Ascending aorta (tissue), 2 donors: ENCODE data around the gene ZC3HAV1. TPM values are rescaled to one million over a fixed set of nuclear protein-coding genes. Genes with fewer than 3 reads are reported as not detected.
A peak's percentile ranks its signal among the peaks of the same experiment; 100 is the strongest.

Experiments used
- DNase-seq, 2 donors: peaks; one replicate each; pipeline ENCODE4 v3.0.0-alpha.2; 2019; ENCODE audit warnings: low spot score in 2 of 2
- H3K27ac ChIP-seq, 2 donors: fragments of 200-600 bp; sonication (generic); one replicate each; pipeline ENCODE4 v1.5.1; 2016 to 2017; ENCODE audit warnings: mild to moderate bottlenecking in 1 of 2
- H3K27me3 ChIP-seq: fragments of 200-600 bp; sonication (generic); one replicate; pipeline ENCODE4 v1.5.1; 2017
- H3K36me3 ChIP-seq, 2 donors: fragments of 200-600 bp; sonication (generic); one replicate each; pipeline ENCODE4 v1.5.1; 2016
- H3K4me1 ChIP-seq, 2 donors: fragments of 200-600 bp; sonication (generic); one replicate each; pipeline ENCODE4 v1.5.1; 2016 to 2017; ENCODE audit warnings: mild to moderate bottlenecking in 1 of 2
- H3K4me3 ChIP-seq, 2 donors: fragments of 200-600 bp; sonication (generic); one replicate each; pipeline ENCODE4 v1.5.1; 2016 to 2017; ENCODE audit warnings: mild to moderate bottlenecking in 1 of 2
- H3K9me3 ChIP-seq, 2 donors: fragments of 200-600 bp; sonication (generic); one replicate each; pipeline ENCODE4 v1.5.1; 2016
- intact Hi-C: fragments of 100-400 bp; cut with DNase I; formaldehyde crosslinking; loops from one replicate; pipeline ENCODE4 v1.15.1; 2023
- total RNA-seq: library from RNA; depleted of rRNA; stranded (reverse); fragments of >200 nt; gene quantifications from one replicate; pipeline ENCODE4 v1.1.0, GENCODE V29; 2016
- TF ChIP-seq, protein P1 (sequence below), 3 experiments: fragments of 200-600 bp in 2 of 3; fragments of 450-650 bp in 1 of 3; sonication (generic) in 2 of 3; IDR thresholded peaks; one replicate each; pipeline ENCODE4 v1.5.1; 2016 to 2019; ENCODE audit warnings: antibody characterized with exemption in 3 of 3, mild to moderate bottlenecking in 1 of 3, moderate library complexity in 1 of 3

ZC3HAV1 gene
- total RNA-seq, 1 donor from 2014 or later, result 25.0 TPM

DNA sequence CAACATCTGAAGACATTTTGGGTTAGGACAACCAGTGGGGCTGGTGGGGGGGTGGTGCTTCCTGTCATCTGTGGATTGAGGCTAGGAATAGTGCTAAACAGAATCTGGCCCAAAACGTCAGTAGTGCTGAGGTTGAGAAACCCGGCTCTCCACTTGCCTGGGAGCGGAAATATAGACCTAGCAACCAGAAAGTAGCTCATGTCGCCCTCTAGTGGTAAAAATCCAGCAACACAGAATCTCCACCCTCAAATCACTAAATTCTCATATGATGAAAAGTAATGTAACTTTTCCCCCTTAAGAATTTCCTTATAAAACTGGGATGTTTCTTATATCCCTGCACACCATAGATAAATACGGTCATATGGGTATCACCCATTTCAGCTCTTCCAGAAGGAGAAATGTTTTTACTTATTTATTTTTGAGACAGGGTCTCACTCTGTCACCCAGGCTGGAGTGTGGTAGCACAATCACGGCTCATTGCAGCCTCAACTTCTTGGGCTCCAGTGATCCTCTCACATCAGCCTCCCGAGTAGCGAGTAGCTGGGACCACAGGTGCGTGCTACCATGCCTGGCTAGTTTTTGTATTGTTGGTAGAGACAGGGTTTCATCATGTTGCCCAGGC is 34.4 kb downstream of the ZC3HAV1 start:
- H3K36me3 ChIP-seq, result peaks cover 73 to 78% of the 10 kb centered on the region in 2 donors
- no peaks in the 10 kb centered on the region for H3K9me3 ChIP-seq
- H3K27me3 ChIP-seq, result no peaks in the 10 kb centered on the region
- peak; percentile 29 to 89 for DNase-seq
- peak overlapping the region; percentile 28 to 40 for H3K27ac ChIP-seq
- intact Hi-C loops, result loop anchor here (2.0 kb wide), 1 partner anchor 58 kb away; no protein-coding TSS in a partner anchor
- no peak overlapping the region for H3K4me3 ChIP-seq
- TF ChIP-seq, protein P1, sequence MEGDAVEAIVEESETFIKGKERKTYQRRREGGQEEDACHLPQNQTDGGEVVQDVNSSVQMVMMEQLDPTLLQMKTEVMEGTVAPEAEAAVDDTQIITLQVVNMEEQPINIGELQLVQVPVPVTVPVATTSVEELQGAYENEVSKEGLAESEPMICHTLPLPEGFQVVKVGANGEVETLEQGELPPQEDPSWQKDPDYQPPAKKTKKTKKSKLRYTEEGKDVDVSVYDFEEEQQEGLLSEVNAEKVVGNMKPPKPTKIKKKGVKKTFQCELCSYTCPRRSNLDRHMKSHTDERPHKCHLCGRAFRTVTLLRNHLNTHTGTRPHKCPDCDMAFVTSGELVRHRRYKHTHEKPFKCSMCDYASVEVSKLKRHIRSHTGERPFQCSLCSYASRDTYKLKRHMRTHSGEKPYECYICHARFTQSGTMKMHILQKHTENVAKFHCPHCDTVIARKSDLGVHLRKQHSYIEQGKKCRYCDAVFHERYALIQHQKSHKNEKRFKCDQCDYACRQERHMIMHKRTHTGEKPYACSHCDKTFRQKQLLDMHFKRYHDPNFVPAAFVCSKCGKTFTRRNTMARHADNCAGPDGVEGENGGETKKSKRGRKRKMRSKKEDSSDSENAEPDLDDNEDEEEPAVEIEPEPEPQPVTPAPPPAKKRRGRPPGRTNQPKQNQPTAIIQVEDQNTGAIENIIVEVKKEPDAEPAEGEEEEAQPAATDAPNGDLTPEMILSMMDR (IDR thresholded peaks at IDR 0.05), result peak; percentile 77 to 84 (median 84)
- H3K4me1 ChIP-seq, result no peaks in the 10 kb centered on the region

DNA sequence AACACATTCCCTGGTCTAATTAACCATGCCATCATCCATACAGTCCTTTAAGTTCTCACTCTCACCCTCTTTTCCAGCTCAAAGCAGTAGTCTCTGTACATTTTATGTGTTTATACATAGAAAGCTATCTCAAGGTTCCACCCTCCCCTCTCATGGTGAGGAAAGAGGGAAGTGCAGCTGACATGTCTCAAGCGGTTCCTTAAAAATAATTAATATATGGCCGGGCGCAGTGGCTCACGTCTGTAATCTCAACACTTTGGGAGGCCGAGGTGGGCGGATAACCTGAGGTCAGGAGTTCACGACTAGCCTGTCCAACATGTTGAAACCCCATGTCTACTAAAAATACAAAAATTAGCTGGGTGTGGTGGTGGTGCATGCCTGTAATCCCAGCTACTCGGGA is 36.7 kb downstream of the ZC3HAV1 start:
- intact Hi-C loops, result no loop called here
- H3K27ac ChIP-seq, result no peak overlapping the region
- no peaks in the 10 kb centered on the region for H3K27me3 ChIP-seq
- H3K36me3 ChIP-seq, result peaks cover 61 to 77% of the 10 kb centered on the region in 2 donors
- no peak for DNase-seq
- TF ChIP-seq, protein P1 (IDR thresholded peaks at IDR 0.05), result no peak
- H3K4me3 ChIP-seq, result no peak overlapping the region
- no peaks in the 10 kb centered on the region for H3K4me1 ChIP-seq
- no peaks in the 10 kb centered on the region for H3K9me3 ChIP-seq

DNA sequence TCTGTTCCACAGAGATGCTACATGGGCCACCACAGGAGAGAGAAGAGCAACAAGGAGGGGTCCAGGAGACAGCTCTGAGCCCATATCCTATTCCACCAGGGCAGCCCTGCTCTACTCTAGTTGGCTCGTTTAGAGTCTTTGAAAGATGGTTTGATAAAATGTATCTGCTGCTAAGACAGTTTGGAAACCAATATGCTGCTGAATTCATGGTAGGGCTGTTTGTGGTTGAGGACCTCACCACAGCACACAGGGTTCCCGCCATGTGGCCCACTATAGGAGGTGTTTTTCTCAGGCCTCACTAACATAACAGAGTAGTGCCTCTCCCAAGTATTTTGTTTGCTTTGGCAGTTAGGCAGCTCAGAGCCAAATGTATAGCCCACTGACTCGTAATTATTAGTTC is 37.8 kb downstream of the ZC3HAV1 start:
- H3K36me3 ChIP-seq, result peaks cover 54 to 77% of the 10 kb centered on the region in 2 donors
- TF ChIP-seq, protein P1 (IDR thresholded peaks at IDR 0.05), result no peak
- H3K27me3 ChIP-seq, result no peaks in the 10 kb centered on the region
- intact Hi-C loops, result no loop called here
- no peak overlapping the region for H3K4me3 ChIP-seq
- DNase-seq, result no peak
- H3K4me1 ChIP-seq, result no peaks in the 10 kb centered on the region
- no peak overlapping the region for H3K27ac ChIP-seq
- H3K9me3 ChIP-seq, result no peaks in the 10 kb centered on the region

DNA sequence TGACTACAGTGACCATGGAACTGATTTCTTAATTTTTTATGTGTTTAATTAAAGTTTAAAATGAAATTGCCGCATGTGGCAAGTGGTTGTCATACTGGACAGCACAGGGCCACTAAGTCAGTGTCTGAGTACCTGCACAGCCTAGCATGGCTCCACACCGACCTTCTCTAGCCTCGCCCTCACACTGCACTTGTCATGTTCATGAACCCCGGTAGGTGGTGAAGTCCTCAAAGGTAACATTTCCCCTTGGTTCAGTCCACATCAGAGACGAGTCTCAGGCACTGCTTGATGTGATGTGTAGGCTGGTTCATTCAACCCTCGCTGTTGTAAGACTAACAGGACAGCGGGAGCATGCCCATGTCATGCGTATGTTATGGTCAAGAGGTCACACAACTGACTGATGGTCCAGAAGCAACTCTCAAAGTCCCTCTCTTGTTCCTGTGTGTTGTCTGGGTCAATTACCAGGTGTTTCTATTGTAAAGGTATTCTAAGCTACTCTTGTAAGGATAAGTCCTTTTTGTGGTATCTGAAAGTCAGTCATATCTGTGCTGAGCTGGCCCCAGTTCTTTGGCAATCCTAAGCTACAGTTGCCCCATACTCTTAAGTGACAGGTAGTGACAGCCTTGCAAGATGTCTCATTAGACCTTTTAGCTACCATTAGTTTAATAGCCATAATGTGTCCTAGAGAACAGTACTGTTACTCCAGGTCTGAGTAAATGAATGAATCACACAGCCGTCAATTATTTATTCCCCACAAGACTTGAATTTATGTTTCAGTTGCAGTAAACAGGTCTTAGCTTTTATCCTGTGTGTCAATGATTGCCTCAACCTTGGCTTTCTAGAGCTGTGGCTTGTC is 40.7 kb downstream of the ZC3HAV1 start:
- peaks cover 65 to 94% of the 10 kb centered on the region in 2 donors for H3K36me3 ChIP-seq
- TF ChIP-seq, protein P1 (IDR thresholded peaks at IDR 0.05), result no peak
- H3K27ac ChIP-seq, result no peak overlapping the region
- intact Hi-C loops, result no loop called here
- no peaks in the 10 kb centered on the region for H3K27me3 ChIP-seq
- no peak overlapping the region for H3K4me3 ChIP-seq
- no peaks in the 10 kb centered on the region for H3K4me1 ChIP-seq
- H3K9me3 ChIP-seq, result no peaks in the 10 kb centered on the region
- DNase-seq, result no peak

DNA sequence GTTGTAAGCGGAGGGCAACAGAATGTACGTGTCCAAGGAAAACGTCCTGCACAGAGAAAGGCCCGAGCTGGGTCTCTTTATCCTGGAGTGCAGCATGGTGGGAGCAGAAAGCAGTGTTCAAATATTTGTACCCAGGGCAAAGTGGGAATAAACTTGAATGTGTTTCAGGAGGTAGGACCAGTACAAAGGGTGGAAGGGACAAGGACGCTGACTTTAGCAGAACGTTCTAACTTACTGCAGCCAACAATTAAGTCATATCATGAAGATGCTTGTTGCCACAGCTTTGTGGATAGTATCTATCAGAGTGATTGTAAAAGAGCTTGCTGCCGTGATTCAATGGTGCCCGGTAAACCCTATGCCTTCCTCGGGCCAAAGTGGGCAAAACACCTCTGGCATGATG is 43.2 kb downstream of the ZC3HAV1 start:
- Histone ChIP-seq H3K9me3 (no peaks in the 10 kb centered on the region), H3K4me1 (no peaks in the 10 kb centered on the region), H3K4me3 (no peak overlapping the region), H3K36me3 (peaks cover 50 to 92% of the 10 kb centered on the region in 2 donors), H3K27ac (no peak overlapping the region), H3K27me3 (no peaks in the 10 kb centered on the region)
- intact Hi-C loops, result no loop called here
- no peak for DNase-seq
- TF ChIP-seq, protein P1 (IDR thresholded peaks at IDR 0.05), result no peak
